GM18502 (cell line): ENCODE data around the gene RAB43.
"Not testable (repeated sequence)": the region's sequence is repeated elsewhere in the genome, so short reads cannot be mapped to it uniquely, and the experiment has no call there.

Experiments
- ATAC-seq: cut with Tn5 transposase; IDR thresholded peaks from one replicate; pipeline ENCODE4 v1.9.1; 2021; ENCODE audit warnings: mild to moderate bottlenecking; ENCODE audit not compliant: unreplicated experiment, poor library complexity

The RAB43 gene

GRCh38 chr3:129121792-129122411 lies at the start of gene RAB43:
Gene RAB43, minus strand, starts transcription at chr3:129121804. Its CDS starts 315 bp downstream, at chr3:129121489.
- peak; percentile 52 for ATAC-seq

DNA sequence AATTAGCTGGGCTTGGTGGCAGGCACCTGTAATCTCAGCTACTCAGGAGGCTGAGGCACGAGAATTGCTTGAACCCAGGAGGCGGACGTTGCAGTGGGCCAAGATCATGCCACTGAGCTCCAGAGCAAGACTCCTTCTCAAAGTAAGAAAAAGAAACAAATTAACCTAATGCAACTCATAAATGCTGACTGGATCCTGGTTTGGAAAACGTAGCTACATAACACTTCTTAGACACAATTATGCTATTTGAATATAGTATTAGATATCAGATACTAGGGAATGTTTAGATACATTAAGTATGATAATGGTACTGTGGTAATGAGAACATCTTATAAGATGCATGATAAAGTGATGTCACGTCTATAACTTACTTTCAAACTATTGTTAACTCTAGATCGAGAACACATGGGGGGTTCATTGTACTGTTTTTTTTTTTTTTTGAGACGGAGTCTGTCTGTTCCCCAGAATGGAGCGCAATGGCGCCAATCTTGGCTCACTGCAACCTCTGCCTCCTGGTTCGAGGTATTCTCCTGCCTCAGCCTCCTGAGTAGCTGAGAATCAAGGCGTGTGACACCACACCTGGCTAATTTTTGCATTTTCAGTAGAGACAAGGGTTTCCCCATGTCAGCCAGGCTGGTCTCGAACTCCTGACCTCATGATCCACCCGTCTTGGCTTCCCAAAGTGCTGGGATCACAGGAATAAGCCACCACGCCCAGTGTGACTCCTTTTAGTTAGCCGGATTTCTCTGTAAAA lies 45.2 kb upstream of the RAB43 start:
- ATAC-seq, result no peak

GRCh38 chr3:129165594-129165993 lies 44.0 kb upstream of the RAB43 start:
- ATAC-seq, result not testable (repeated sequence)

DNA sequence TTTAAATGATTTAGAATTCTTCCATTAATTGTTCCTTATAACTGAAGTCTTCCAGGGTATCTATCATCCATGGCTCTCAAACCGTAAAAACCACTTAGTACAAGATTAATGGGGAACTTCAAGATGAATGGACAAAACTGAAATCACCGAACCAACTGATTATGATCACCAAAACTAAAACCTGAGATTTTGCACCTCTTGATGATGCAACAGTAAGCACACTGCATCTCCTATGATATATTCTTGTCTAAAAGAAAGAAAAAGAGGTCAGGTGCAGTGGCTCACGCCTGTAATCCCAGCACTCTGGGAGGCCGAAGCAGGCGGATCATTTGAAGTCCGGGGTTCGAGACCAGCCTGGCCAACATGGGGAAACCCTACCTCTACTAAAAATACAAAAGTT lies 42.9 kb upstream of the RAB43 start:
- ATAC-seq, result no peak

- no peak for ATAC-seq
Measured at GRCh38 chr3:129162729-129163579, 41.4 kb upstream of the RAB43 start.

- peak; percentile 8 for ATAC-seq
Measured at GRCh38 chr3:129161860-129162271, 40.3 kb upstream of the RAB43 start.

DNA sequence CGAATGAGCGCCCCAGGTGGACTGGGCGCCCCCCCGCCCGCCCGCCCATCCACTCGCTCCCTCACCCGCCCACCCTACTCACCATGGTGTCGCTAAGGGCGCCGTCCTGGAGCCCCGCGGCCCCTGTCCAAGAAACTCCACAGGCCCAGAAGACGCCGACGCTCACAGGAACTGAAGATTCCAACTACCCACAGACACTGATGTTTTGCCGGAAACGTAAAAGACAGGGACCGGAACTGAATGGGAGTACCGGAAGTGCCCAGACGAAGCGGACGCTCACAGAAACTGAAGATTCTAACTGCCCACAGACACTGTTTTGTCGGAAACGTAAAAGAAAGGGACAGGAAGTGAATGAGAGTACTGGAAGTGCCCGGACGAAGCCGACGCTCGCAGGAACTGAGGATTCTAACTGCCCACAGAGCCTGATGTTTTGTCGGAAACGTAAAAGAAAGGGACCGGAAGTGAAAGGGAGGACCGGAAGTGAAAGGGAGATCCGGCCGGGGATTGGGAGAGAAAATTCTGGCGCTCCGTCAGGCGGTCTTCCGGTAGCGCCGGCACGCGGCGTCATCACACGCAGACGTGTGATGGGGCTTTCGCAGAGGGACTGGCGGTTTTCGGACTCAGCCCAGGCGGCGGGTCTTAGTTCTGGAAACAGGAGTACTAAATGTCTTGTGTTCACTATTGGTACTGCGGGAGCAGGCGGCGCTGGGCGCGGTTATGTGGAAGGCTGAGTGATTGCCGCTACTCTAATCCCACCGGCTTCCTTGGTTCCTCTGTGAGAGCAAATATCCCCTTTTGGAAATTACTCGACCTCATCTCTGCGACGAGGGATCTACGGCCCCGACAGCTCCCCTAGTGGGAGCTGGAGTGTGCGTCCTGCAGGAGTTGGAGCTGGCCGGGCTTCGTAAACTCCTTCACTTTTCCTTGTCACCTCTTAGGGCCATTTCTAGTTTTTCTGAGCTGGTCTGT lies 39.6 kb upstream of the RAB43 start, which contains the start of gene ISY1:
Gene ISY1 (minus strand): TSS at position 173 of the 969 bp plus-strand sequence. CDS start 88 bp downstream, at position 85.
- peak; percentile 78 for ATAC-seq

DNA sequence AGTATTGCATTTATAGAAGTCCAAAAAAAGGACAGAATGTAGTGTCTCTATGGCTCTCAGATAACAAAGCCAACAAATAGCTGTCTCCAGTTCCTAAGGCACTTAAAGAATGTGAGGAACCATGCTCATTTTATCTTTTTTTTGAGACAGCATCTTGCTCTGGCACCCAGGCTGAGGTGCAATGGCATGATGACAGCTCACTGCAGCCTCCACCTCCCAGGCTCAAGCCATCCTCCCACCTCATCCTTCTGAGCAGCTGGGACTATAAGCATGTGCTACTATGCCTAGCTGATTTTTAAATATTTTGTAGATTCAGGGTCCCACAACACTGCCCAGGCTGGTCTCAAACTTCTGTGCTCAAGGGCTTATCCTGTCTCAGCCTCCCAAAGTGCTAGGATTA lies 23.2 kb upstream of the RAB43 start:
- ATAC-seq, result no peak

DNA sequence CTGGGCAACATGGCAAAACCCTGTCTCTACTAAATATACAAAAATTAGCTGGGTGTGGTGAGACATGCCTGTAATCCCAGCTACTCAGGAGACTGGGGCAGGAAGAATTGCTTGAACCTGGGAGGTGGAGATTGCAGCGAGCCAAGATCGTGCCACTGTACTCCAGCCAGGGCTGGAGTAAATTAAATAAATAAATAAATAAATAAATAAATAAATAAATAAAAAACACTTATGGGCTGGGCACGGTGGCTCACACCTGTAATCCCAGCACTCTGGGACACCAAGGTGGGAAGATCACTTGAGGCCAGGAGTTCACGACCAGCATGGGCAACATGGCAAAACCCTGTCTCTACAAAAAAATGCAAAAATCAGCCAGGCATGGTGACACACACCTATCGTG lies 19.4 kb upstream of the RAB43 start:
- ATAC-seq, result not testable (repeated sequence)

GRCh38 chr3:129139911-129140310 lies 18.3 kb upstream of the RAB43 start:
- no peak for ATAC-seq

GRCh38 chr3:129136275-129136674 lies 14.7 kb upstream of the RAB43 start:
- ATAC-seq, result not testable (repeated sequence)

- ATAC-seq, result no peak
Measured at GRCh38 chr3:129132097-129132866, 10.7 kb upstream of the RAB43 start.

GRCh38 chr3:129131465-129132088 lies 10.0 kb upstream of the RAB43 start:
- ATAC-seq, result no peak

DNA sequence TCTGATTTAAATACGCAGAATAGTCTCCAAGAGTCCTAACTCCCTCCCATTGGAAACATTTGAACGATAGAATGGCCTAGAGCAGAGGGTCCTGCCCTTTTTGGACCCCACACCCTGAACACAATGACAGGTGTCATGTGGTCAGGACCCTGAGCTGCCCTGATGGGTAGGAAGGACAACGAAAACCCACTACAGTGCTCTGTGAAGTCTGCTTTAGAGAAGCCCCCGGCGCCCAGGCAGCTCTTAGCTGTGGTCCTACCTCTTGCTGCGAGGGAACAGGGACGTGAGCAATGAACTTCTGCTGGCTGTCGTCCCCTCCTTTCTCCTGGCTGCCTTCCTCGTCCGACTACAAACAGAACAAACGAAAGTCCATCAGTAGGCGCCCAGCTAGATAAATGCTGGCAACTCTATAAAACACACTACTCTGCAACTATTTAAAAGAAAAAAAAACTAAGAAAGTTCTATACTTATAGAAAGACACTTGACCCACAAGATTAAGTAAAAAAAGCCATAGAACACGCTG lies 8.7 kb upstream of the RAB43 start:
- ATAC-seq, result no peak

GRCh38 chr3:129128357-129129155 lies 7.0 kb upstream of the RAB43 start:
- ATAC-seq, result no peak

DNA sequence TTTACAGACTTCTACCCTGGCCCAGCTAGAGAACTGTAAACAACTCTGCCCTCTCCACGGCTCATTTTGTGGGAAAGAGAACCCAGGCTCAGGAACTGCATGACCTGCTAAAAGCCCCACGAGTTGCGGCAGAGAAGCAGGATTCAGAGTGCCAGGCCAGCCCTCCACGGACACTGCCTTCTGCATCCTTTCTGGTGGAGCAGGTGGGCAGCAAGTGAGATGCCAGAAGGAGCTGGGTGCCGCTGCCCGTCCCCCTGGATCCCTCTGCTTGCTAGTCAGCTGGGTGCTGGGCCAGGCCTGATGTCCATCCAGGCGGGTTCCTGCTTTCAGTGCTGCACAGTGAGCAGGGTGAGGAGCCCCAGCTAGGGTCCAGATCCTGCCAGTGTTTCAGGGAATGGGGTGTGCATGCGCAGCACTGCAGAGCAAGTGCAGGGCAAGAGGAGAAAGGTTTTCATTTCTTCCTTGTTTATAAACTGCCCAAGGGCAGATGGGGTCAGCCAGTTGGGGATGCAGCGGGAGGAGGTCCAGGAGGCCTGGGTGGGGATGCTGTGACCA lies 5.2 kb upstream of the RAB43 start:
- no peak for ATAC-seq
